Ishikawa (cell line): ENCODE results near the gene DST.

Source experiments
- CEBPB ChIP-seq: IDR thresholded peaks from 2 replicates; pipeline ENCODE4 v1.6.1; 2012
- CREB1 ChIP-seq: IDR thresholded peaks from 2 replicates; pipeline ENCODE4 v1.6.1; 2012; ENCODE audit warnings: low read depth
- EGR1 ChIP-seq: IDR thresholded peaks from 2 replicates; pipeline ENCODE4 v1.6.1; 2012
- EP300 ChIP-seq: IDR thresholded peaks from 2 replicates; pipeline ENCODE4 v1.6.1; 2012; ENCODE audit warnings: borderline replicate concordance
- FOXM1 ChIP-seq: IDR thresholded peaks from 2 replicates; pipeline ENCODE4 v1.6.1; 2012; ENCODE audit warnings: low read depth, borderline replicate concordance
- NFIC ChIP-seq: IDR thresholded peaks from 2 replicates; pipeline ENCODE4 v1.6.1; 2012
- RAD21 ChIP-seq: IDR thresholded peaks from 2 replicates; pipeline ENCODE4 v1.6.1; 2012; ENCODE audit warnings: low read depth
- REST ChIP-seq: IDR thresholded peaks from 2 replicates; pipeline ENCODE4 v1.6.1; 2012; ENCODE audit warnings: low read depth, mild to moderate bottlenecking
- TAF1 ChIP-seq: IDR thresholded peaks from 2 replicates; pipeline ENCODE4 v1.6.1; 2012; ENCODE audit warnings: low read depth, mild to moderate bottlenecking
- TCF12 ChIP-seq: IDR thresholded peaks from 2 replicates; pipeline ENCODE4 v1.6.1; 2012; ENCODE audit warnings: low read depth
- TEAD4 ChIP-seq: IDR thresholded peaks from 2 replicates; pipeline ENCODE4 v1.6.1; 2012
- USF1 ChIP-seq: IDR thresholded peaks from 2 replicates; pipeline ENCODE4 v1.6.1; 2012
- YY1 ChIP-seq: IDR thresholded peaks from 2 replicates; pipeline ENCODE4 v1.6.1; 2012; ENCODE audit warnings: low read depth
- ZBTB7A ChIP-seq: IDR thresholded peaks from 2 replicates; pipeline ENCODE4 v1.6.1; 2012; ENCODE audit warnings: low read depth
- TF ChIP-seq, protein P1 (sequence below): IDR thresholded peaks from 2 replicates; pipeline ENCODE4 v1.6.1; 2012

DST gene

DNA sequence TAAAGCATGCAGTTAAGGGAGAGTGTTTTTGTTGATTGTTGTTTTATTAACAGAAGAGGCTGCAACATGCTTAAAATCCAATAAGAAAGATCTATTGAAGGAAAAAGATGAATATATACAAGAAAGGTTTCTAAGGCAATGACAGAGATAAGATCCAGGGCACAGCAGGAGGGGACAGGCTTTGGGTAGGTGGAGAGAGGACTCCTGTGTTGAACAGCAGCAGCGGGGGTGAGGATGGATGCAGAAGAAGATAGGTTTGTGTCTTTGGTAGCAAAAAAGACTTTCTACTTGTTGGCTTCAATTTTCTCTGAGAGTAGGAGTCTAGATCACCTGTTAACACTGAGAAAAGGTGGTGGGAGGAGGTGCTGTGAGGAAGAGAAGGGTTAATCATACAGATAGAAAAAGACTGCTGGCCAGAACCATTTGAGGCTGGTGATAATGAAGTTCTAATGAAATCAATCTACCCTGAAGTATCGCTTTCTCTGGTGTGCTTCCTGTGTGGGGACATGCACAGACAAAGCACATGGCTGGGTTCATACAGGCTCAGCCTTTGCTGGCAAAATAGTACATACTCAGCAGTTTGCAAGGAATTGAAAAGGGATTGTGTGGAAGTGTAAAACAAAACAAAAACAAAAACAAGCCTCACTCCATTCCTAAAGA, 17.2 kb upstream of the DST start:
- TF ChIP-seq ZBTB7A (no peak), TAF1 (no peak), EGR1 (no peak), EP300 (no peak), USF1 (no peak), RAD21 (no peak), YY1 (no peak), TCF12 (no peak), NFIC (no peak), TEAD4 (no peak), FOXM1 (no peak), CEBPB (no peak), CREB1 (no peak), REST (no peak)
- TF ChIP-seq, protein P1, sequence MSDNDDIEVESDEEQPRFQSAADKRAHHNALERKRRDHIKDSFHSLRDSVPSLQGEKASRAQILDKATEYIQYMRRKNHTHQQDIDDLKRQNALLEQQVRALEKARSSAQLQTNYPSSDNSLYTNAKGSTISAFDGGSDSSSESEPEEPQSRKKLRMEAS: no peak

DNA sequence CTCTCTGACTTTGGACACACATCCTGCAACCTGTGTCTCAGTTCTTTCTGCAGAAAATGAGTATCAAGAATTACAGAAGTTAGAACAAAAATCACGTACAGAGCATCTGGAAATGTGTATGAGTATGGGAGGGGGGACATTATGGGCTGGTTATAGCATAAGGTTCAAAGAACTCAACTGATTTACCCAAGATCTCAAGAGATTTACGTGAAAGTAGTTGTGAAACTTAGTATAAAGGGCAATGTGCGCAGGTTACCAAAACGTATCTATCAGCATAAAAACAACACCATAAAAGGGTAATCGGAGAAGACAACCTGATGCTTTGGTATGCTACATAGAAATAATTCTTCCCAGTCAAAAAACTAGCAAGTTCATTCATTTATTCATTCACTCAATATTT, 15.6 kb upstream of the DST start:
- TF ChIP-seq, protein P1: no peak

GRCh38 chr6:56657354-56657753, 14.7 kb upstream of the DST start:
- TF ChIP-seq NFIC (no peak), CREB1 (no peak), CEBPB (no peak), YY1 (no peak), TAF1 (no peak), RAD21 (no peak), REST (no peak), ZBTB7A (no peak), TEAD4 (no peak), EGR1 (no peak), EP300 (no peak), USF1 (no peak), FOXM1 (no peak), TCF12 (no peak)
- TF ChIP-seq, protein P1: no peak

DNA sequence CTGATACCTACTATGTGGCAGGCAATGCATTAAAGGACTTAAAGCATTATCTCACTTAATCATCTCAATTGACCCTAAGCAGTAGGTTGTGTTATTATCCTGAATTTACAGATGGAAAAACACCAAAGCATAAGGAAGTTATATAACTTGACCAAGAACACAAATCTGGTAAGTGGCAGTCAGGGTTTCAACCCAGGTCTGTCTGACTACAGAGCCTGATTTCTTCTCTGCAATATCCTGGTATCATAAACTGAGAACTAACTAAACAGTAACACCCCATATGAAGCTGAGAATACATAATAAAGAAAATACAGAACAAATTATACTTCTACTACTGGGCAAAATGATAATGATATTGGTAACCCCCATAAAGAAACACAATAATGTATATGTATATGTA, 13.8 kb upstream of the DST start:
- TF ChIP-seq TEAD4: no peak
- no peak for TF ChIP-seq ZBTB7A
- TF ChIP-seq CEBPB: no peak
- TF ChIP-seq FOXM1: no peak
- no peak for TF ChIP-seq YY1
- no peak for TF ChIP-seq RAD21
- TF ChIP-seq USF1: no peak
- no peak for TF ChIP-seq CREB1
- no peak for TF ChIP-seq EGR1
- TF ChIP-seq, protein P1: no peak
- TF ChIP-seq TAF1: no peak
- TF ChIP-seq NFIC: no peak
- TF ChIP-seq EP300: no peak

- TF ChIP-seq CREB1: no peak
- no peak for TF ChIP-seq NFIC
- TF ChIP-seq TCF12: no peak
- TF ChIP-seq, protein P1: no peak
- no peak for TF ChIP-seq ZBTB7A
- no peak for TF ChIP-seq REST
- TF ChIP-seq RAD21: no peak
- TF ChIP-seq TAF1: no peak
- TF ChIP-seq FOXM1: no peak
- TF ChIP-seq CEBPB: no peak
- TF ChIP-seq USF1: no peak
- TF ChIP-seq YY1: no peak
- TF ChIP-seq EP300: no peak
- TF ChIP-seq EGR1: no peak
- no peak for TF ChIP-seq TEAD4
These were observed 13.3 kb upstream of the DST start for GRCh38 chr6:56655996-56656395.
